GM12891 (cell line): Measurements from ENCODE around the gene GALT.

Experiments used
- POLR2AphosphoS5 ChIP-seq: IDR thresholded peaks from 2 replicates; pipeline ENCODE4 v1.6.1; 2011; ENCODE audit warnings: low read depth, low read length, control low read depth
- SPI1 ChIP-seq: IDR thresholded peaks from 2 replicates; pipeline ENCODE4 v1.6.1; 2011; ENCODE audit warnings: low read depth, low read length, control low read depth

DNA sequence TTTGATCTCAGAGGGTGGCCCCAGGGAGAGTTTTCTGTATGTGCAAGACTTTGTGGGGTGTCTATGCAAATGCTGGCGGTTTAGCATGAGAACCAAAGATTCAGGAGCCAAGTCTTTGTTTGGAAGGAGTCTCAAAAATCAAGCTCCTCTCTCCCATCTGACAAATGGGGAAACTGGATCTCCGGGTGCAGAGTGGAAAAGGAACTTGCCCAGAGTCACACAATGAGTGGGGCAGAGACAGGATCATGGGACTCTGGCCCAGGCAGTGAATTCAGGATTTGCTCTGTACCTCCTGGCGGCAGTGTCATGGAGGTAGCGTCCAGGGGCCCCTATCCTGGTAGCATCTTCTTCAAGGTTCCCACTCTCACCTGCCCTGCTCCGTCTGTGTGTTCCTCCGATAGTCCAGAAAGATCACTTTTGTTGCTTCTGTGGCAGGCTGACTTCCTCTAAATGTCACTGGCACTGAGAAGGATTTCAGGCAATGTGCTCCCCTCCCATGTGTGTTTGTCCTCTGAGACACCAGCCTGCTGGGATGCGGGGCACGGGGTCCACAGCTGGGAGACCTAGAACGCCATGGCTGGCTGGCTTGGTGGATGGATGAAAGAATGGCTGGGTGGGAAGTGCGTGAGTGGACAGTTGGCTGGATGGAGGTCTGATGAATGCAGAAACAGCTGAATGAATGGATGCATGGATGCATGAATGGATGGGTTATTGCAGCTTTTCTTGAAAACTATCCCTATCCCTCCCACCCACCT is 41.0 kb downstream of the GALT start:
- TF ChIP-seq SPI1: no peak
- no peak for TF ChIP-seq POLR2AphosphoS5
